MCF 10A (cell line): ENCODE results near the gene ASTN2. TPM values are rescaled to one million over a fixed set of nuclear protein-coding genes. Genes with fewer than 3 reads are reported as not detected.
"Not testable (repeated sequence)": the region's sequence is repeated elsewhere in the genome, so short reads cannot be mapped to it uniquely, and the experiment has no call there.

Source experiments
- BruUV-seq: library from RNA; stranded (reverse); fragments of 400-500 nt; replicated peaks from 2 replicates; lab custom pipeline; 2021; lab: Mats Ljungman, UMichigan
- CTCF ChIA-PET: fragments of 300-600 bp; sonication (Branson Sonifier 250); formaldehyde crosslinking; extraction: SDS; loops from one replicate; lab custom pipeline; 2021; ENCODE audit warnings: antibody characterized with exemption, inconsistent platforms; lab: Yijun Ruan, JAX
- POLR2A ChIA-PET: fragments of 300-600, 350-650 bp; sonication (Branson Sonifier 250); formaldehyde crosslinking; extraction: SDS; loops from one replicate; lab custom pipeline; 2020; ENCODE audit warnings: antibody characterized with exemption, inconsistent platforms; lab: Yijun Ruan, JAX
- DNase-seq: peaks from one replicate; pipeline ENCODE4 v3.0.0-alpha.2; 2018; ENCODE audit not compliant: unreplicated experiment
- H3K27ac Mint-ChIP-seq: one replicate; pipeline ENCODE4 v1.8.0; 2022; ENCODE audit warnings: mild to moderate bottlenecking, low read depth, mixed read lengths; ENCODE audit not compliant: unreplicated experiment
- H3K27me3 Mint-ChIP-seq: one replicate; pipeline ENCODE4 v1.8.0; 2022; ENCODE audit warnings: mixed read lengths; ENCODE audit not compliant: insufficient read depth, unreplicated experiment
- H3K36me3 Mint-ChIP-seq: one replicate; pipeline ENCODE4 v1.8.0; 2022; ENCODE audit warnings: mild to moderate bottlenecking, moderate library complexity, mixed read lengths; ENCODE audit not compliant: insufficient read depth, unreplicated experiment
- H3K4me1 Mint-ChIP-seq: one replicate; pipeline ENCODE4 v1.8.0; 2022; ENCODE audit warnings: mixed read lengths; ENCODE audit not compliant: insufficient read depth, unreplicated experiment
- H3K4me3 Mint-ChIP-seq: one replicate; pipeline ENCODE4 v1.8.0; 2022; ENCODE audit warnings: mild to moderate bottlenecking, moderate library complexity, mixed read lengths; ENCODE audit not compliant: unreplicated experiment
- H3K9me3 Mint-ChIP-seq: one replicate; pipeline ENCODE4 v1.8.0; 2022; ENCODE audit warnings: mixed read lengths; ENCODE audit not compliant: unreplicated experiment
- CTCF ChIP-seq: fragments of 200-600 bp; IDR thresholded peaks from one replicate; pipeline ENCODE4 v1.8.0; 2022; ENCODE audit warnings: antibody characterized with exemption, mild to moderate bottlenecking; ENCODE audit not compliant: unreplicated experiment
- intact Hi-C: fragments of 100-400 bp; cut with micrococcal nuclease; formaldehyde crosslinking; loops from 2 replicates; pipeline ENCODE4 v1.14.1; 2022
- total RNA-seq: library from RNA; stranded (reverse); gene quantifications from 2 replicates; pipeline ENCODE4 v1.2.3, GENCODE V29; 2022

Gene ASTN2
- total RNA-seq, 1 experiment from 2014 or later, result 1.8 TPM

- no TSS peak for BruUV-seq
- Mint-ChIP-seq H3K36me3 (peaks cover 6% of the 10 kb centered on the region), H3K9me3 (peaks cover 8% of the 10 kb centered on the region), H3K27ac (no peak overlapping the region), H3K4me1 (no peaks in the 10 kb centered on the region), H3K4me3 (no peak overlapping the region), H3K27me3 (no peaks in the 10 kb centered on the region)
- no peak for TF ChIP-seq CTCF
- ChIA-PET POLR2A (interaction anchor here (0.6 to 1.4 kb wide), 5 partner anchors 9 to 148 kb away, joined by 3 to 4 read pairs (median 3); no protein-coding TSS in a partner anchor), CTCF (interaction anchor here (1.2 kb wide), 1 partner anchor 164 kb away, joined by 7 read pairs; no protein-coding TSS in a partner anchor)
- peak; percentile 62 for DNase-seq
- intact Hi-C loops, result no loop called here
Measured at GRCh38 chr9:116901260-116901659, 513.6 kb downstream of the ASTN2 start.

GRCh38 chr9:116900543-116900942 lies 514.3 kb downstream of the ASTN2 start:
- Mint-ChIP-seq H3K36me3 (peaks cover 6% of the 10 kb centered on the region), H3K4me1 (no peaks in the 10 kb centered on the region), H3K4me3 (no peak overlapping the region), H3K9me3 (peaks cover 8% of the 10 kb centered on the region), H3K27me3 (no peaks in the 10 kb centered on the region), H3K27ac (no peak overlapping the region)
- no TSS peak for BruUV-seq
- intact Hi-C loops, result no loop called here
- POLR2A ChIA-PET, result interaction anchor here (0.6 to 1.4 kb wide), 4 partner anchors 10 to 1751 kb away, joined by 3 to 4 read pairs (median 4); no protein-coding TSS in a partner anchor
- CTCF ChIA-PET, result interaction anchor here (0.7 to 2.8 kb wide), 4 partner anchors 9 to 163 kb away, joined by 3 to 16 read pairs (median 5); no protein-coding TSS in a partner anchor
- DNase-seq, result no peak
- TF ChIP-seq CTCF, result no peak

DNA sequence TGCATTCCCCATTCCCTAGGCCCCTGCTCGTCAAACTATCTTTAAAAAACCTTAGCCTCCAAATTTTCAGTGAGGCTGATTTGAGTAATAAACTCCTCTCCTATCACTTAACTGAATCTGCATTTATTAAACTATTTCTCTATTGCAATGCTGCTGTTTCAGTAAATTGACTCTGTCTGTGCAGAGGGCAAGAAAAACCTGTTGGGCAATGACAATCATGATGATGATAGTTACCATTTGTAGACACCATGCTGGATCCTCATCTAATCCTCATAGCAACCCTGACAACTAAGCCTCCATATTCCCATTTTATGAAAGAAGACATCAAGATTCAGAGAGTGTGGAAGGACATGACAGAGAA lies 514.9 kb downstream of the ASTN2 start:
- peaks cover 6% of the 10 kb centered on the region for H3K36me3 Mint-ChIP-seq
- TF ChIP-seq CTCF, result no peak
- intact Hi-C loops, result no loop called here
- ChIA-PET POLR2A (interaction anchor here (0.6 kb wide), 1 partner anchor 195 kb away, joined by 4 read pairs; no protein-coding TSS in a partner anchor), CTCF (interaction anchor here (0.7 to 2.8 kb wide), 3 partner anchors 10 to 163 kb away, joined by 3 to 16 read pairs (median 7); no protein-coding TSS in a partner anchor)
- H3K27ac Mint-ChIP-seq, result no peak overlapping the region
- H3K27me3 Mint-ChIP-seq, result no peaks in the 10 kb centered on the region
- no peak overlapping the region for H3K4me3 Mint-ChIP-seq
- no peak for DNase-seq
- H3K9me3 Mint-ChIP-seq, result peaks cover 8% of the 10 kb centered on the region
- no peaks in the 10 kb centered on the region for H3K4me1 Mint-ChIP-seq
- no TSS peak for BruUV-seq

- no peak for TF ChIP-seq CTCF
- Mint-ChIP-seq H3K4me1 (no peaks in the 10 kb centered on the region), H3K27me3 (no peaks in the 10 kb centered on the region), H3K36me3 (peaks cover 6% of the 10 kb centered on the region), H3K9me3 (peaks cover 8% of the 10 kb centered on the region), H3K4me3 (no peak overlapping the region), H3K27ac (no peak overlapping the region)
- ChIA-PET POLR2A (no interaction called here), CTCF (interaction anchor here (2.8 kb wide), 1 partner anchor 40 kb away, joined by 16 read pairs; no protein-coding TSS in a partner anchor)
- DNase-seq, result no peak
- intact Hi-C loops, result no loop called here
- no TSS peak for BruUV-seq
Measured at GRCh38 chr9:116899337-116900006, 515.4 kb downstream of the ASTN2 start.

- H3K9me3 Mint-ChIP-seq, H3K27me3 Mint-ChIP-seq, H3K27ac Mint-ChIP-seq, H3K36me3 Mint-ChIP-seq, BruUV-seq, DNase-seq, H3K4me1 Mint-ChIP-seq, H3K4me3 Mint-ChIP-seq, intact Hi-C loops: not testable (repeated sequence)
- ChIA-PET POLR2A (interaction anchor here (0.6 kb wide), 1 partner anchor 110 kb away, joined by 3 read pairs; no protein-coding TSS in a partner anchor), CTCF (interaction anchor here (2.8 kb wide), 1 partner anchor 38 kb away, joined by 16 read pairs; no protein-coding TSS in a partner anchor)
Measured at GRCh38 chr9:116898131-116898530, 516.7 kb downstream of the ASTN2 start.
